Memory B cell (primary cell): ENCODE results near the gene ANKS1A.
"Not testable (repeated sequence)": the region's sequence is repeated elsewhere in the genome, so short reads cannot be mapped to it uniquely, and the experiment has no call there.

Experiments used
- ATAC-seq: fragments of 150-1000 bp; cut with Tn5 transposase; 2 replicates; pipeline ENCODE4 v1.10.0; 2021; ENCODE audit warnings: low read depth, mild to moderate bottlenecking, moderate library complexity
- DNase-seq, 2 donors: peaks; one replicate each; pipeline ENCODE4 v3.0.0; 2022; ENCODE audit warnings: low spot score in 2 of 2
- H3K27ac Mint-ChIP-seq: one replicate; pipeline ENCODE4 v1.8.0; 2022; ENCODE audit warnings: mild to moderate bottlenecking, moderate library complexity, mixed read lengths
- H3K27me3 Mint-ChIP-seq: one replicate; pipeline ENCODE4 v1.8.0; 2022; ENCODE audit warnings: mixed read lengths
- H3K36me3 Mint-ChIP-seq: one replicate; pipeline ENCODE4 v1.8.0; 2022; ENCODE audit warnings: mild to moderate bottlenecking, mixed read lengths
- H3K4me1 Mint-ChIP-seq: one replicate; pipeline ENCODE4 v1.8.0; 2022; ENCODE audit warnings: mixed read lengths
- H3K4me3 Mint-ChIP-seq: one replicate; pipeline ENCODE4 v1.8.0; 2022; ENCODE audit warnings: mild to moderate bottlenecking, moderate library complexity, mixed read lengths
- H3K9me3 Mint-ChIP-seq: one replicate; pipeline ENCODE4 v1.8.0; 2022; ENCODE audit warnings: mixed read lengths

ANKS1A gene

GRCh38 chr6:34917626-34918285 is 28.7 kb downstream of the ANKS1A start:
- DNase-seq = no peak
- peaks cover 4% of the 10 kb centered on the region for H3K4me1 Mint-ChIP-seq
- H3K27me3 Mint-ChIP-seq = no peaks in the 10 kb centered on the region
- peaks cover 6% of the 10 kb centered on the region for H3K36me3 Mint-ChIP-seq
- H3K4me3 Mint-ChIP-seq = no peak overlapping the region
- ATAC-seq = no peak
- no peak overlapping the region for H3K27ac Mint-ChIP-seq
- no peaks in the 10 kb centered on the region for H3K9me3 Mint-ChIP-seq

GRCh38 chr6:34919651-34920050 is 30.6 kb downstream of the ANKS1A start:
- Mint-ChIP-seq H3K4me1 (no peaks in the 10 kb centered on the region), H3K27me3 (no peaks in the 10 kb centered on the region), H3K36me3 (peaks cover 6% of the 10 kb centered on the region), H3K9me3 (no peaks in the 10 kb centered on the region), H3K27ac (no peak overlapping the region), H3K4me3 (no peak overlapping the region)
- DNase-seq (no peak), ATAC-seq (no peak)

- Mint-ChIP-seq H3K27ac (no peak overlapping the region), H3K4me3 (no peak overlapping the region), H3K27me3 (no peaks in the 10 kb centered on the region), H3K4me1 (no peaks in the 10 kb centered on the region), H3K36me3 (peaks cover 6% of the 10 kb centered on the region), H3K9me3 (no peaks in the 10 kb centered on the region)
- ATAC-seq (no peak), DNase-seq (no peak)
Measured at GRCh38 chr6:34920097-34920496, 31.0 kb downstream of the ANKS1A start.

- Mint-ChIP-seq H3K36me3 (peaks cover 6% of the 10 kb centered on the region), H3K4me1 (peaks cover 3% of the 10 kb centered on the region), H3K27ac (no peak overlapping the region), H3K9me3 (no peaks in the 10 kb centered on the region), H3K27me3 (no peaks in the 10 kb centered on the region), H3K4me3 (no peak overlapping the region)
- DNase-seq (no peak), ATAC-seq (no peak)
Measured at GRCh38 chr6:34922177-34922663, 33.2 kb downstream of the ANKS1A start.

GRCh38 chr6:34924831-34925625 is 36.0 kb downstream of the ANKS1A start:
- DNase-seq (no peak), ATAC-seq (no peak)
- Mint-ChIP-seq H3K4me3 (no peak overlapping the region), H3K27me3 (no peaks in the 10 kb centered on the region), H3K27ac (no peak overlapping the region), H3K4me1 (peaks cover 13% of the 10 kb centered on the region), H3K36me3 (no peaks in the 10 kb centered on the region), H3K9me3 (no peaks in the 10 kb centered on the region)

GRCh38 chr6:34926655-34927054 is 37.6 kb downstream of the ANKS1A start:
- Mint-ChIP-seq H3K27ac (no peak overlapping the region), H3K27me3 (no peaks in the 10 kb centered on the region), H3K9me3 (no peaks in the 10 kb centered on the region), H3K36me3 (no peaks in the 10 kb centered on the region), H3K4me1 (peaks cover 13% of the 10 kb centered on the region), H3K4me3 (no peak overlapping the region)
- ATAC-seq (no peak), DNase-seq (no peak)

- no peak for DNase-seq
- H3K9me3 Mint-ChIP-seq = no peaks in the 10 kb centered on the region
Measured at GRCh38 chr6:34928220-34928619, 39.2 kb downstream of the ANKS1A start.

GRCh38 chr6:34928695-34929094 is 39.6 kb downstream of the ANKS1A start:
- Mint-ChIP-seq H3K36me3 (peaks cover 3% of the 10 kb centered on the region), H3K9me3 (no peaks in the 10 kb centered on the region), H3K4me3 (no peak overlapping the region), H3K27me3 (no peaks in the 10 kb centered on the region), H3K27ac (no peak overlapping the region), H3K4me1 (peaks cover 13% of the 10 kb centered on the region)
- no peak for DNase-seq
- ATAC-seq = no peak

More at GRCh38 chr6:34928220-34928619, 39.2 kb downstream of the ANKS1A start:
- H3K36me3 Mint-ChIP-seq = peaks cover 3% of the 10 kb centered on the region
- no peak overlapping the region for H3K4me3 Mint-ChIP-seq
- no peaks in the 10 kb centered on the region for H3K27me3 Mint-ChIP-seq
- H3K4me1 Mint-ChIP-seq = peaks cover 13% of the 10 kb centered on the region
- H3K27ac Mint-ChIP-seq = no peak overlapping the region
- no peak for ATAC-seq

- Mint-ChIP-seq H3K36me3 (peaks cover 3% of the 10 kb centered on the region), H3K4me3 (no peak overlapping the region), H3K9me3 (no peaks in the 10 kb centered on the region), H3K4me1 (peaks cover 15% of the 10 kb centered on the region), H3K27ac (no peak overlapping the region), H3K27me3 (no peaks in the 10 kb centered on the region)
- DNase-seq (no peak), ATAC-seq (no peak)
Measured at GRCh38 chr6:34929241-34929978, 40.4 kb downstream of the ANKS1A start.

GRCh38 chr6:34930221-34930620 is 41.2 kb downstream of the ANKS1A start:
- DNase-seq (no peak), ATAC-seq (no peak)
- Mint-ChIP-seq H3K27me3 (no peaks in the 10 kb centered on the region), H3K4me3 (no peak overlapping the region), H3K27ac (no peak overlapping the region), H3K9me3 (no peaks in the 10 kb centered on the region), H3K36me3 (peaks cover 5% of the 10 kb centered on the region), H3K4me1 (peaks cover 21% of the 10 kb centered on the region)

- H3K36me3 Mint-ChIP-seq, ATAC-seq, H3K4me3 Mint-ChIP-seq, H3K27ac Mint-ChIP-seq, H3K9me3 Mint-ChIP-seq, DNase-seq, H3K27me3 Mint-ChIP-seq: not testable (repeated sequence)
- peaks cover 18% of the 10 kb centered on the region for H3K4me1 Mint-ChIP-seq
Measured at GRCh38 chr6:34932202-34932601, 43.1 kb downstream of the ANKS1A start.

- H3K4me1 Mint-ChIP-seq = peaks cover 14% of the 10 kb centered on the region
- H3K9me3 Mint-ChIP-seq = no peaks in the 10 kb centered on the region
- ATAC-seq = no peak
- H3K27me3 Mint-ChIP-seq = no peaks in the 10 kb centered on the region
- H3K27ac Mint-ChIP-seq = no peak overlapping the region
- peaks cover 5% of the 10 kb centered on the region for H3K36me3 Mint-ChIP-seq
- no peak for DNase-seq
- H3K4me3 Mint-ChIP-seq = no peak overlapping the region
Measured at GRCh38 chr6:34934516-34934915, 45.5 kb downstream of the ANKS1A start.

GRCh38 chr6:34938268-34938667 is 49.2 kb downstream of the ANKS1A start:
- no peak for ATAC-seq
- no peak for DNase-seq
- H3K9me3 Mint-ChIP-seq = peaks cover 2% of the 10 kb centered on the region

GRCh38 chr6:34940030-34940434 is 51.0 kb downstream of the ANKS1A start:
- no peak for ATAC-seq
- peaks cover 5% of the 10 kb centered on the region for H3K4me1 Mint-ChIP-seq
- no peak for DNase-seq
- no peak overlapping the region for H3K4me3 Mint-ChIP-seq
- H3K9me3 Mint-ChIP-seq = peaks cover 2% of the 10 kb centered on the region
- peaks cover 11% of the 10 kb centered on the region for H3K36me3 Mint-ChIP-seq
- no peak overlapping the region for H3K27ac Mint-ChIP-seq
- H3K27me3 Mint-ChIP-seq = no peaks in the 10 kb centered on the region

More at GRCh38 chr6:34938268-34938667, 49.2 kb downstream of the ANKS1A start:
- H3K4me3 Mint-ChIP-seq = no peak overlapping the region
- H3K27ac Mint-ChIP-seq = no peak overlapping the region
- H3K36me3 Mint-ChIP-seq = peaks cover 7% of the 10 kb centered on the region
- peaks cover 13% of the 10 kb centered on the region for H3K4me1 Mint-ChIP-seq
- no peaks in the 10 kb centered on the region for H3K27me3 Mint-ChIP-seq
